ENCODE measurements around the gene RPUSD4. TPM values are rescaled to one million over a fixed set of nuclear protein-coding genes. Genes with fewer than 3 reads are reported as not detected.

RPUSD4 gene
- total RNA-seq, 1 donor from 2014 or later: 40.0 TPM

Other genes starting within 250 kb of the RPUSD4 start
- 18.6 TPM for gene CDON, start 148.8 kb downstream of the RPUSD4 start, total RNA-seq
- gene FAM118B, start 132 bp upstream of the RPUSD4 start, total RNA-seq: 25.6 TPM
- gene SRPRA, start 57.2 kb upstream of the RPUSD4 start, total RNA-seq: 64.5 TPM
- 31.6 TPM for gene FOXRED1, start 57.5 kb upstream of the RPUSD4 start, total RNA-seq
- 6.5 TPM for gene TIRAP, start 71.4 kb upstream of the RPUSD4 start, total RNA-seq
- 10.8 TPM for gene DCPS, start 92.4 kb upstream of the RPUSD4 start, total RNA-seq
- gene ST3GAL4, start 144.0 kb upstream of the RPUSD4 start, total RNA-seq: 45.1 TPM

Measured in Right ventricle myocardium inferior (tissue), 1 donor.